GM10847 (cell line): ENCODE measurements around the gene SLC25A25.

Experiments
- POLR2A ChIP-seq: IDR thresholded peaks from 2 replicates; pipeline ENCODE4 v1.6.1; 2011; ENCODE audit not compliant: insufficient read length; ENCODE audit errors: extremely low read depth

SLC25A25 gene

DNA sequence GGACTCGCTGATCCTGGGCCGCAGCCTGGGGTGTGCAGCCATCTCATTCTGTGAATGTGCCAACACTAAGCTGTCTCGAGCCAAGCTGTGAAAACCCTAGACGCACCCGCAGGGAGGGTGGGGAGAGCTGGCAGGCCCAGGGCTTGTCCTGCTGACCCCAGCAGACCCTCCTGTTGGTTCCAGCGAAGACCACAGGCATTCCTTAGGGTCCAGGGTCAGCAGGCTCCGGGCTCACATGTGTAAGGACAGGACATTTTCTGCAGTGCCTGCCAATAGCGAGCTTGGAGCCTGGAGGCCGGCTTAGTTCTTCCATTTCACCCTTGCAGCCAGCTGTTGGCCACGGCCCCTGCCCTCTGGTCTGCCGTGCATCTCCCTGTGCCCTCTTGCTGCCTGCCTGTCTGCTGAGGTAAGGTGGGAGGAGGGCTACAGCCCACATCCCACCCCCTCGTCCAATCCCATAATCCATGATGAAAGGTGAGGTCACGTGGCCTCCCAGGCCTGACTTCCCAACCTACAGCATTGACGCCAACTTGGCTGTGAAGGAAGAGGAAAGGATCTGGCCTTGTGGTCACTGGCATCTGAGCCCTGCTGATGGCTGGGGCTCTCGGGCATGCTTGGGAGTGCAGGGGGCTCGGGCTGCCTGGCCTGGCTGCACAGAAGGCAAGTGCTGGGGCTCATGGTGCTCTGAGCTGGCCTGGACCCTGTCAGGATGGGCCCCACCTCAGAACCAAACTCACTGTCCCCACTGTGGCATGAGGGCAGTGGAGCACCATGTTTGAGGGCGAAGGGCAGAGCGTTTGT is 39.6 kb downstream of the SLC25A25 start:
- no peak for TF ChIP-seq POLR2A

DNA sequence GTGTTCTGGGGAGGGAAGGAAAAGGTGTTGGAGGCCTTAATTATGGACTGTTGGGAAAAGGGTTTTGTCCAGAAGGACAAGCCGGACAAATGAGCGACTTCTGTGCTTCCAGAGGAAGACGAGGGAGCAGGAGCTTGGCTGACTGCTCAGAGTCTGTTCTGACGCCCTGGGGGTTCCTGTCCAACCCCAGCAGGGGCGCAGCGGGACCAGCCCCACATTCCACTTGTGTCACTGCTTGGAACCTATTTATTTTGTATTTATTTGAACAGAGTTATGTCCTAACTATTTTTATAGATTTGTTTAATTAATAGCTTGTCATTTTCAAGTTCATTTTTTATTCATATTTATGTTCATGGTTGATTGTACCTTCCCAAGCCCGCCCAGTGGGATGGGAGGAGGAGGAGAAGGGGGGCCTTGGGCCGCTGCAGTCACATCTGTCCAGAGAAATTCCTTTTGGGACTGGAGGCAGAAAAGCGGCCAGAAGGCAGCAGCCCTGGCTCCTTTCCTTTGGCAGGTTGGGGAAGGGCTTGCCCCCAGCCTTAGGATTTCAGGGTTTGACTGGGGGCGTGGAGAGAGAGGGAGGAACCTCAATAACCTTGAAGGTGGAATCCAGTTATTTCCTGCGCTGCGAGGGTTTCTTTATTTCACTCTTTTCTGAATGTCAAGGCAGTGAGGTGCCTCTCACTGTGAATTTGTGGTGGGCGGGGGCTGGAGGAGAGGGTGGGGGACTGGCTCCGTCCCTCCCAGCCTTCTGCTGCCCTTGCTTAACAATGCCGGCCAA is 40.4 kb downstream of the SLC25A25 start:
- no peak for TF ChIP-seq POLR2A

DNA sequence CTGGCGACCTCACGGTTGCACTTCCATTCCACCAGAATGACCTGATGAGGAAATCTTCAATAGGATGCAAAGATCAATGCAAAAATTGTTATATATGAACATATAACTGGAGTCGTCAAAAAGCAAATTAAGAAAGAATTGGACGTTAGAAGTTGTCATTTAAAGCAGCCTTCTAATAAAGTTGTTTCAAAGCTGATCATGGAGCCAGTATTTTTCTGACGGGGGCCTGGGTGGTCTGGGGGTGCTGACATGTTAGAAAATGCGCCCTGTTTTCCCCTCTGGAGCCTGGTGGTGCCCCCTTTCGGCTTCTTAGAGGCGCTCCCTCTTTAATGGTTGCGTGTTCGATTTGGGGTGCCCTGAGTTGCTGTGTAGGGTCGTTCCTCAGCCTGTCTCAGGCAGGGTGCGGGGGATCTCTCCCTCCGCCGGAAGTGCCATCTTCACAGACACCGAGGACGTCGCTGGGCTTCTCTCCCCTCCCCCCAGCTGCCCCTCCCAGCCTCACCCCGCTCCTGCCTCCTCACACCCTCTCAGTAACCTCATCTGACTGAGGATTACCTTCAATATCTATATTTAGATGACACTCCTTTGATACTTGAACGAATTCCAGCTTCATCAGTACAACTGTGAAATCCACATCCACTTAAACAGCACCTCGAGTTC is 41.1 kb downstream of the SLC25A25 start:
- no peak for TF ChIP-seq POLR2A

DNA sequence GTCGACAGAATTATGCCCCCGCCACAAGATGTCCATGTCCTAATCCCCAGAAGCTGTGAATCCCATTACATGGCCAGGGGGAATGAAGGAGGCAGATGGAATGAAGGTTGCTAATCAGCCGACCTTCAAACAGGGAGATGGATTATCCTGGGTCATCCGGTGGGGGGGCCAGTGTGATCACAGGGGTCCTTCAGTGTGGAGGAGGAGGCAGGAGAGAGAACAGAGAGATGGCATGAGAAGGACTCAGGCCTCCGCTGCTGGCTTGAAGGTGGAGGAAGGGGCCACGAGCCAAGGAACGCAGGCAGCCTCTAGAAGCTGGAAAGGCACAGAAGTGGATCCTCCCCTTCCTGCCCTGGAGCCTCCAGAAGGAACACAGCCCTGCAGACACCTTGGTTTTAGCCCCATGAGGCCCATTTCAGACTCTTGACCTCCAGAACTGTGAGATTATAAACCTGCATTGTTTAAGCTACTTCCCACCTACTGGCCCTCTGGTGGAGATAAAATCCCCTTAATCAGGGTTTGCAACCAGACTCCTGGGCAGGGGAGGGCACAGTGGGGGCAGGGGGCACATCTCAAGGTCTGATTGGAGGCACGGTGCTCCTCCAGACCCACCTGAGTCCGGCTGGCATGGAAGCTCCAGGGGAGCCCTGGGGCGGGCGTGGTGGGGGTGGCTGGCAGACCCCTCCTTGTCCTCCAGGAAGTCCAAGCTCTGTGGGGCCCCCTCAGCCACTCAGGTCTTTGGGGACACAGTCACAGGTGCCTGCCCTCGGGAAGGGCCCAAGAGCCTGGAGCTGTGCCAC is 45.7 kb downstream of the SLC25A25 start:
- TF ChIP-seq POLR2A = no peak

DNA sequence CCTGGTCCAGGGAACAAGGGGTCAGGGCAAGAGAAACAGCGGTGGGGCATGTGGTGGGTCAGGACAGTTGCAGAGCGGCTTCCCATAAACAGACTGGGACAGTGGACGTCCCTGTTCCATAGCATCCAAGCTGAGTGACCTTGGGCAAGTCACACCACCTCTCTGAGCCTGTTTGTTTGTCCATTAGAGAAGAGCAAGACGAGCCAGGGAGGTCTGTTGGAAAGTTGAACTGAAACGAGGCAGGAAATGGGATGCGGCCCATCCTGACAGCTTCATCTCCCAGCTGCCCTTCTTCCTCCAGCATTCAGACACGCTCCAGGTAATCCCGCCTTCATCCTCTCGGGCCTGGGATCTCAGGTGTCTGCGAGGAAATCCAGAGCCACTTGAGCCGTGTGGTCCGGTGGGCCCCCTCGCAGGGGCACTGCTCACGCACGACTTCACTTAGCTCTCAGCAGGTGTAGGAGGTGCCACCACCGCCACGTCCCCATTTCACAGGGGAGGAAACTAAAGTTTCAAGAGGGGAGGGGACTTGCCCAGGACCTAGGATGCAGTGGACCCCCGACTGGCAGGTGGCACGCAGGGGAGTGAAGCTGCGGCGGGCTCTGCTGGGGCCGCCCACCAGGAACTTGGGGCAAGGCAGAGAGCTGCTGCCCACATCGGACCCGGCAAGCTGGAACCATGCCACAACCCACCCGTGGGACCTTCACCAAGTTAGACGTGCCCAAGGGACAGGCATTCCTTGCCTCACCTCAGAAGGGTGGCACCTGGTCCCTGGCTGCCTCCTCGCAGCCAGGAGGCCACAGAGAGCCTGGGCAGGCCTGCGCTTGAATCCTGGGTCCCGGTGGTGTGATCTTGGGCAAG is 46.5 kb downstream of the SLC25A25 start:
- TF ChIP-seq POLR2A = no peak

DNA sequence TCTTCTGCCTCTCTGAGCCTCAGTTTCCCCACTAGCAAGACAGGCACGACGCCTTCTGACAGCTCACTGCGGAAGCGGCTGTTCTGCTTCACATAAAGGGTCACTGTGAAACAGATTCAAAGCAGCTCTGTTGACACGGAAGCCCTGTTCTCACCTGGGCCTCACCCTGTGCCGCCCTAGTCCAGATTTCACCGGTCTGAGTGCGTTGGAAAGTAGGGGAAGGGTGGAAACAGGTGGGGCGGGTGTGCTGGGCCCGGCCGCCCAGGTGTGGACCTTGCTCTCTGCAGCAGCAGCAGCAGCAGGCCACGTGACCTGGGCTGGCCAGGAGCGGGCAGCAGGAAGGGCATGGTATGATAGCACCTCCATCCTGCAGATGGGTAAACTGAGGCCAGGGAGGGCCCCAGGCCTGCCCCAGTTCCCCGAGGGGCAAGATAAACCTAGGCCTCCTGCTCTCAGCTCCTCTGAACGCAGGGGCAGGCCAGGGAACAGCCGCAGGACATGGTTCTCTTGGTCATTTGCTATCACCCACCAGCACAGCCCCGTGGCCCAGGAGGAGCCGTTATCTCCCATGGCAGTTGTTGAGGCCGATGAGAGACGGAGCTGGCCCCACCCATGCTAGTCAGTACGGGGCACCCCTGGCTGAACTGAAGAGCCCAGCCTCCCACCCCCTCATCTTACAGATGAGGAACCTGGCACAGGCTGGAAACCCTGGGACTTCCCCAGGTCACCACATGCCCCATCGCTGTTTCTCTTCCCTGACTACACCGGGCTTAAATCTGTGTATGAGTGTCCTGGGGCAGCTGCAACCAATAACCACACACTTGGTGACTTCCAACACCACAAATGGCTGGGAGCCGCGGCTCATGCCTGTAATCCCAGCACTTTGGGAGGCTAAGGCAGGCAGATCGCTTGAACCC is 47.4 kb downstream of the SLC25A25 start:
- no peak for TF ChIP-seq POLR2A

DNA sequence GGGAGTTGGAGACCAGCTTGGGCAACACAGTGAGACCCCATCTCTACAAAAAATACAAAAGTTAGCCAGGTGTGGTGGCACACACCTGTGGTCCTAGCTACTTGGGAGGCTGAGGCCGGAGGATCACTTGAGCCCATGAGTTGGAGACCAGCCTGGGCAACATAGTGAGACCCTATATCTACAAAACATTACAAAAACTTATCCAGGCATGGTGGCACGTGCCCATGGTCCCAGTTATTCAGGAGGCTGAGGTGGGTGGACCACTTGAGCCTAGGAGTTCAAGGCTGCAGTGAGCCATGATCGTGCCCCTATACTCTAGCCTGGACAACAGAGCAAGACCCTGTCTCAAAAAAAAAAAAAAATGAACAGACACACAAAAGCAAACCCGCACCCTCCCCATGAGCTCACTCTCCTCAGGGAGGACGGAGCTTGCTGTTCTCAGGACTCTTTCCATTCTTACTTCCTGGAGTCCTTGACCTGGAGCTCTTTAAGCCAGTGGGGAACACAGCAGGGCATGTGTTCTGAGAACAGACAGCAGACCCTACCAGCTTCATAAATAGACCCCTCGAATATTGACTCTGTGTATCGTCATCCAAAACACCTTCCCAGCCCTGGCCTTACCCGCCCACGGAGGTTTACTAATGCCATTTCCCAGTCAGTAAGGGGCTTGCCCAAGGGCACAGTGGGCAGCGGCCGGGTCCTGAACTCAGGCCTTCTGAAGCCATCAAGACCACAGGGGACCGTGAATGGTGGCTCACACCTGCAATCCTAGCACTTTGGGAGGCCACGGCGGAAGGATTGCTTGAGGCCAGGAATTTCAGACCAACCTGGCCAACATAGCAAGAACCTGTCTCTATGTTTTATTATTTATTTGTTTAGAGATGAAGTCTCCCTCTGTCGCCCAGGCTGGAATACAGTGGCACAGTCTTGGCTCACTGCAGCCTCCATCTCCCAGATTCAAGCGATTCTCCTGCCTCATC is 48.4 kb downstream of the SLC25A25 start:
- no peak for TF ChIP-seq POLR2A

DNA sequence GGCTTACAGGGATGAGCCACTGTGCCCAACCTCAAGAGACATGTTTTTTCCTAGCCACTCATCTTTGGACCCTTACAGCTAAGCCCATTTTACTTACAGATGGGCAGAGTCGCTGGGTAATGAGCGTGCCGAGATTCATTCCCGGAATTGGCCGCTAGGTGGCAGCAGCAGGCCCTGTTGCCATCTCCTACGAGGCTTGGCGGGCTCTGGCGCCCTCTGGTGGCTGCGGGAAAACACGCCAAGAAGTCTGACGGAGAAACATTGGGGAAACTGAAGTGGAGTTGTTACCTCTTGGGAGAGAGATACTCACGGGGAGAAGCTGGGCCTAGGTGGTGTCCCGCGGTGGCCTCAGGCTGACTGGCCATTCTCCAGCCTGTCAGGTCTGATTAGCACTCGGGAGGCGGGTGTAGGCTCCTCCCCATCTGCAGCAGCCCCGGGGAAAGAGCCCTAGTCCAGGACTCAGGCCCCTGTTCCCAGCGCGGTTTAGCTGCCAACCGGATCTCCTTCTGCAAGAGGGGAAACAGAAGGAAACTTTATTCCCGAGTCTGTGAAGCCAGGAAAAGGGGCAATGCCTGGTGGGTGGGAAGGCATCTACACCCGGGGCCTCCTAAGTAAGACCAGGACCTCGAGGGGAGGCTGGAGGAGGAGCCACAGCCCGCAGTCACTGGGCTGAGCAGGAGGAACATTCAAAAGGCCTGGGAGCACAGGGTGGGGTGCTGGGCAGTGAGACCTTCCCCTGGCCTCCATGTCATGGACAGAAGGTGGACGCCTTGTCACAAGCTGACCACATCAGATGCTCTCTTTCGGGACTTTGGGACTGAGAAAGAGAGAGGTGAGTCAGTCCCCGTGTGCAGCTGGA is 49.8 kb downstream of the SLC25A25 start:
- no peak for TF ChIP-seq POLR2A

DNA sequence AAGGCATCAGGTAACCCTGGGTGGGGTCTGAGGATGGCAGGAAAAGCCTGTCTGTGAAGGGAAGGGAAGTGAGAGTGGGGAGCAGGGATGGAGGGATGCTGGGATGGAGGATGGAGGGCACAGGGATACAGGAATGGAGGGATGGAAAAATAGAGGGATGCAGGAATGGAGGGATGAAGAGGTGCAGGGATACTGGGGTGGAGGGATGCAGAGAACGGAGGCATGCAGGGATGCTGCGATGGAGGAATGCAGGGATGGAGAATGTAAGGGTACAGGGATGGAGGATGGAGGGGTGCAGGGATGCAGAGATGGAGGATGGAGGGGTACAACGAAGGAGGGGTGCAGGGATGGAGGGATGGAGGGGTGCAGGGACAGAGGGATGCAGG is 50.4 kb downstream of the SLC25A25 start:
- TF ChIP-seq POLR2A = no peak

DNA sequence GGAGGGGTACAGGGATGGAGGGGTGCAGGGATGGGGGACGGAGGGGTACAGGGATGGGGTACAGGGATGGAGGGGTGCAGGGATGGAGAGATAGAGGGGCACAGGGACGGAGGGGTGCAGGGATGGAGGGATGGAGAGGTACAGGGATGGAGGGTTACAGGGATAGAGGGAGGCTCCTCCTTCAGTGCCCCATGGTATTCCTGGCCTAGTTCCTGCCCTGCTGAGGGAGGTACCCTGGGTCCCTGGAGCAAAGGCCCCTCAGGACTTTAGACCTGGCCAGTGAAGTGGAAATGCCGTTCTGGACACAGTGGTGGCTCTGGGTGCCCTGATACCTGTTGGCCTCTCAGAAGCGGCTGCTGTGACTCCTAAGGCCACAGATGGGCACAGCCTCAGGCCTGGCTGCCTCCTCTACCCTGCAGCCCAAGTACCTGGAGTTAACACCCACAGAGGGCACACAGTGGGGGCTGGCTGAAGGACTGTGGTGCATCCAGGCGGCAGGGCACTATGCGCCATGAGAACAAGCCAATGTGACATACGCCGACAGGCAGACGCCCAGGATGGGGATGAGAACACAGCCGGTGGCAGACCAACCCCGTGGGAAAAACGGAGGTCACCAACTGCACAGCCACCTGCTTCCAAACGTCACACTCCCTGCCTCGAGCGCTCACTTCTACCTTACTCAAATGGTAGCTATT is 51.1 kb downstream of the SLC25A25 start:
- TF ChIP-seq POLR2A = no peak
